Activated CD8-positive, alpha-beta T cell treated with anti-CD3 and anti-CD28 coated beads for 36 hours (primary cell): ENCODE measurements around the gene HMMR. TPM values are rescaled to one million over a fixed set of nuclear protein-coding genes. Genes with fewer than 3 reads are reported as not detected.
A peak's percentile ranks its signal among the peaks of the same experiment; 100 is the strongest.

Experiments
- ATAC-seq: fragments of 200-7000 bp; cut with Tn5 transposase; one replicate; pipeline ENCODE4 v1.10.0; 2021; ENCODE audit warnings: mild to moderate bottlenecking, moderate library complexity
- CTCF ChIA-PET: fragments of 350-600 bp; sonication (Branson Sonifier 250); formaldehyde crosslinking; loops from one replicate; lab custom pipeline; 2021; ENCODE audit warnings: antibody characterized with exemption; lab: Charles Lee
- POLR2A ChIA-PET: fragments of 350-600 bp; sonication (Branson Sonifier 250); formaldehyde crosslinking; loops from one replicate; lab custom pipeline; 2021; ENCODE audit warnings: antibody characterized with exemption; lab: Charles Lee
- DNase-seq: peaks from one replicate; pipeline ENCODE4 v3.0.0-alpha.2; 2020
- H3K27ac Mint-ChIP-seq: one replicate; pipeline ENCODE4 v1.8.0; 2021; ENCODE audit warnings: mild to moderate bottlenecking, mixed read lengths
- H3K27me3 Mint-ChIP-seq: one replicate; pipeline ENCODE4 v1.8.0; 2021; ENCODE audit warnings: mixed read lengths
- H3K36me3 Mint-ChIP-seq: one replicate; pipeline ENCODE4 v1.8.0; 2021; ENCODE audit warnings: low read depth, mixed read lengths
- H3K4me1 Mint-ChIP-seq: one replicate; pipeline ENCODE4 v1.8.0; 2021; ENCODE audit warnings: low read depth, mixed read lengths
- H3K4me3 Mint-ChIP-seq: one replicate; pipeline ENCODE4 v1.8.0; 2021; ENCODE audit warnings: mild to moderate bottlenecking, moderate library complexity, mixed read lengths
- H3K9me3 Mint-ChIP-seq: one replicate; pipeline ENCODE4 v1.8.0; 2021; ENCODE audit warnings: mixed read lengths
- CTCF ChIP-seq: fragments of 200-600 bp; IDR thresholded peaks from one replicate; pipeline ENCODE4 v1.8.0; 2022; ENCODE audit warnings: antibody characterized with exemption, mild to moderate bottlenecking
- intact Hi-C: fragments of 100-400 bp; cut with micrococcal nuclease; formaldehyde crosslinking; loops from one replicate; pipeline ENCODE4 v1.10.0; 2022
- total RNA-seq, 2 experiments: library from RNA; stranded (reverse); gene quantifications; one replicate each; pipeline ENCODE4 v1.2.3, GENCODE V29; 2021

The HMMR gene
- total RNA-seq, 2 experiments from 2014 or later: 94.2 to 95.2 TPM

GRCh38 chr5:163505368-163506094, 45.1 kb downstream of the HMMR start, which contains the start of gene MAT2B:
TSS of gene MAT2B (plus strand) at chr5:163505619. CDS start at chr5:163505687, 68 bp downstream.
- H3K27me3 Mint-ChIP-seq: no peaks in the 10 kb centered on the region
- ChIA-PET CTCF (interaction anchor here (0.9 to 3.4 kb wide), 5 partner anchors 9 to 64 kb away, joined by 3 to 24 read pairs (median 3); partner anchors contain the start of genes HMMR and NUDCD2), POLR2A (interaction anchor here (1.0 to 11.8 kb wide), 6 partner anchors 10 to 72 kb away, joined by 3 to 168 read pairs (median 4); partner anchors contain the start of genes HMMR and NUDCD2)
- H3K9me3 Mint-ChIP-seq: no peaks in the 10 kb centered on the region
- peak within 1 kb of the TSS; percentile 99 for H3K4me3 Mint-ChIP-seq
- H3K4me1 Mint-ChIP-seq: peaks cover 37% of the 10 kb centered on the region
- peak within 1 kb of the TSS; percentile 99 for H3K27ac Mint-ChIP-seq
- intact Hi-C loops: loop anchor here (1.0 kb wide), 1 partner anchor 45 kb away; the partner anchor contains the start of genes HMMR and NUDCD2
- peaks cover 5% of the 10 kb centered on the region for H3K36me3 Mint-ChIP-seq
- peak; percentile 96 for DNase-seq
- TF ChIP-seq CTCF: peak; percentile 52
- ATAC-seq: peak; percentile 86

- TF ChIP-seq CTCF: no peak
- Mint-ChIP-seq H3K4me1 (peaks cover 40% of the 10 kb centered on the region), H3K4me3 (peak overlapping the region; percentile 99), H3K36me3 (peaks cover 5% of the 10 kb centered on the region), H3K27ac (peak overlapping the region; percentile 99), H3K9me3 (no peaks in the 10 kb centered on the region), H3K27me3 (no peaks in the 10 kb centered on the region)
- CTCF ChIA-PET: interaction anchor here (0.9 to 3.4 kb wide), 8 partner anchors 9 to 68 kb away, joined by 3 to 24 read pairs (median 4); partner anchors contain the start of genes HMMR and NUDCD2
- POLR2A ChIA-PET: interaction anchor here (0.9 to 11.8 kb wide), 6 partner anchors 13 to 72 kb away, joined by 3 to 168 read pairs (median 3); partner anchors contain the start of genes CCNG1, HMMR and NUDCD2
- DNase-seq: peak; percentile 20
- intact Hi-C loops: loop anchor here (1.0 kb wide), 1 partner anchor 46 kb away; the partner anchor contains the start of genes HMMR and NUDCD2
- ATAC-seq: peak; percentile 29
These were observed 45.6 kb downstream of the HMMR start for GRCh38 chr5:163506095-163506457.

GRCh38 chr5:163506726-163507125, 46.3 kb downstream of the HMMR start:
- DNase-seq (peak; percentile 36), ATAC-seq (peak; percentile 25)
- Mint-ChIP-seq H3K9me3 (no peaks in the 10 kb centered on the region), H3K36me3 (peaks cover 6% of the 10 kb centered on the region), H3K27me3 (no peaks in the 10 kb centered on the region), H3K4me1 (peaks cover 40% of the 10 kb centered on the region), H3K27ac (peak overlapping the region; percentile 99), H3K4me3 (peak overlapping the region; percentile 99)
- no peak for TF ChIP-seq CTCF
- CTCF ChIA-PET: interaction anchor here (0.7 to 2.7 kb wide), 4 partner anchors 46 to 69 kb away, joined by 3 to 6 read pairs (median 4); partner anchors contain the start of gene HMMR
- POLR2A ChIA-PET: interaction anchor here (0.9 to 11.8 kb wide), 2 partner anchors 47 to 69 kb away, joined by 3 to 168 read pairs; partner anchors contain the start of genes CCNG1, HMMR and NUDCD2
- intact Hi-C loops: loop anchor here (1.0 kb wide), 1 partner anchor 46 kb away; the partner anchor contains the start of genes HMMR and NUDCD2

GRCh38 chr5:163508753-163509152, 48.3 kb downstream of the HMMR start:
- intact Hi-C loops: no loop called here
- Mint-ChIP-seq H3K4me3 (peak overlapping the region; percentile 99), H3K36me3 (peaks cover 20% of the 10 kb centered on the region), H3K27me3 (no peaks in the 10 kb centered on the region), H3K9me3 (no peaks in the 10 kb centered on the region), H3K4me1 (peaks cover 52% of the 10 kb centered on the region), H3K27ac (peak overlapping the region; percentile 99)
- ChIA-PET CTCF (interaction anchor here (1.2 to 2.7 kb wide), 2 partner anchors 8 to 50 kb away, joined by 4 to 6 read pairs; no protein-coding TSS in a partner anchor), POLR2A (interaction anchor here (11.8 kb wide), 1 partner anchor 49 kb away, joined by 168 read pairs; the partner anchor contains the start of genes HMMR and NUDCD2)
- no peak for DNase-seq
- ATAC-seq: no peak
- no peak for TF ChIP-seq CTCF
